Mammary epithelial cell (primary cell): Measurements from ENCODE around the gene ANGEL1.

Experiments used
- CTCF ChIP-seq, 2 donors: IDR thresholded peaks in 1 of 2; conservative IDR thresholded peaks in 1 of 2; 2 replicates each; pipeline ENCODE4 v1.5.1; 2011 to 2012; ENCODE audit warnings: inconsistent platforms in 2 of 2, low read length in 2 of 2, mild to moderate bottlenecking in 2 of 2, control low read depth in 1 of 2, low read depth in 1 of 2; ENCODE audit not compliant: insufficient read depth in 1 of 2; ENCODE audit errors: extremely low read depth in 1 of 2
- EZH2 ChIP-seq: IDR thresholded peaks from 2 replicates; pipeline ENCODE4 v1.6.1; 2012; ENCODE audit warnings: low read length, inconsistent platforms, borderline replicate concordance

- no peak for TF ChIP-seq CTCF (conservative IDR thresholded peaks at IDR 0.05 in 1 of 2, IDR thresholded peaks at IDR 0.05 in 1 of 2; ENCODE audit: extremely low read depth in 1 of 2, insufficient read depth in 1 of 2, low read depth in 1 of 2, low read length in 2 of 2)
- no peak for TF ChIP-seq EZH2
Measured at GRCh38 chr14:76829650-76830421, 17.2 kb upstream of the ANGEL1 start.
